Activated effector memory CD4-positive, alpha-beta T cell treated with anti-CD3 and anti-CD28 coated beads, Interleukin-2, amount 50 U/mL, for 16 hours (primary cell): ENCODE data around the gene FYN.
"Not testable (repeated sequence)": the region's sequence is repeated elsewhere in the genome, so short reads cannot be mapped to it uniquely, and the experiment has no call there.

Experiments
- DNase-seq: peaks from one replicate; pipeline ENCODE4 v3.0.0-alpha.2; 2020

Gene FYN

DNA sequence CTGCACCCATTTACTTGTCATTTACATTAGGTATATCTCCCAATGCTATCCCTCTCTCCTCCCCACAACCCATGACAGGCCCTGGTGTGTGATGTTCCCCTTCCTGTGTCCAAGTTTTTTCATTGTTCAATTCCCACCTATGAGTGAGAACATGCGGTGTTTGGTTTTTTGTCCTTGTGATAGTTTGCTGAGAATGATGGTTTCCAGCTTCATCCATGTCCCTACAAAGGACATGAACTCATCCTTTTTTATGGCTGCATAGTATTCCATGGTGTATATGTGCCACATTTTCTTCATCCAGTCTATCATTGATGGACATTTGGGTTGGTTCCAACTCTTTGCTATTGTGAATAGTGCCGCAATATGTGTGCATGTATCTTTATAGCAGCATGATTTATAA lies 87.1 kb downstream of the FYN start:
- not testable (repeated sequence) for DNase-seq

DNA sequence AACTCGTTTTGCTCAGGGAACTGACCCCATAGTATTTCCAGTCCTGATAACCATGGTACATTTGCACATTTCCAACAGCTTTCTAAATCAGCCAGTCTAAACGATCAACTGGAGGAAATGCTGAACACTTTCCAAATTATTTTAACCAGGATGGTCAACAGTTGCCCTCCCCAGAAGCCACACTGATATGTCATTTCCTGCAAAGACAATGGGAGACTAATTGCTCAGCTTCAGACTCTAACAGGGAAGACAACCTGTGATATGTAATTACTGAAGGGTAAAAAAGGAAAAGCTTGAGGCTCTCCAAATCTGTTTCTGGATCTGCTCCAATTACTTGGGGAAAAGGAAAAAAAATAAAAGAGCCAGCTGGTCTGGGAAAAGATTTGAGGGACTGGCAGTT lies 88.8 kb downstream of the FYN start:
- no peak for DNase-seq

DNA sequence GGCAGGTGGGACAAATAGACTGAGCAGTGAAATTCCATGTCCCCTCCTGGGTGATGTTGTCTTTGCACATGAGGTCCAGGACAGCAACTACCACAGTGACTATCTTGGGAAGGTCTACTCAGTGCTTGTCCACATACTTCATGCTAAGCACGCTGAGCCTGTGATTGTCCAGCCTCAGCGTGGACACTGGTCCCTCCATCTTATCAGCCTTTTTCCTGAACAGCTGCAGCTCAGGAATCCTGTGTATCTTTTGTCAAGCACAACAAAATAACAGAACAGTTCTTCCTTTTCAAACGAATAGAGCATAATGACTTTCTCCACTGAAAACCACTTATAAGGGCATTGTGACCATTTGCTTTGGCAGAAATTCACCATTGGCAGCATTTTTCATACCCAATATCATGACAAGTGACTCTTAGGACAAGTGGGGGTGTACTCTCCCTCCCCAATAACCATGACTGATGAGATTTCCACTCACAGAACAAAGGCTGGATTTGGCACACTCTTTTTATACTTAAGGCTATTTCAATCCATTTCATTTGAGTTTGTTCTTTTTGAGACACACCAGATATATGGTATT lies 90.3 kb downstream of the FYN start:
- no peak for DNase-seq

DNA sequence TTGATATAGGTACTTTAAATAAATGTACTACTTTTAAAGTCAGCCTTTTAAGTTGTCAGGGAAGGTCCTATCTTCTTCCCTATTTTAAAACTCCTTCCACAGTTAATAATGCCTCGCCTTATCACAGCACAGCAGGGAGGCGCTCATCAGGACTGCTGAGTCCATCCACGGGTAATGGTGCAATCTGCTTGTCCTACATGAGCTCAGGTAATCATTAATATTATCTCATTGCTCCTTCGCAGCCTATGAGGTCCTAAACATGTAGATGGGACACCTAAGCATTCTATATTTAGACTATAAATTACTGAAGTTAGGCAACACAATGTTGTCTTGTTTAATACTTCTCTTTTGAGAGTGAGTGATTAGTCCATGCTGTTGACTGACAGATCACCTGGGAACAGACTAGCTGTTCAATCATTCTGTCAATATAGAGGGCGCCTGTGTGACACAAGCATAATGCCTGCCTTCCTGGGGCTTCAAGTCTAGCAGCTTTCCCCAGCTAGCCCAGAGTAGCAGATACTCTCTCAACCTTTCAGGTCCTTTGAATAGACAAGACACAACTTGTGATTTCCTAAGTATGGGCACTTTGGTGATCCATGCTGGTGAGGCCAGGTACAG lies 91.0 kb downstream of the FYN start:
- DNase-seq: no peak

DNA sequence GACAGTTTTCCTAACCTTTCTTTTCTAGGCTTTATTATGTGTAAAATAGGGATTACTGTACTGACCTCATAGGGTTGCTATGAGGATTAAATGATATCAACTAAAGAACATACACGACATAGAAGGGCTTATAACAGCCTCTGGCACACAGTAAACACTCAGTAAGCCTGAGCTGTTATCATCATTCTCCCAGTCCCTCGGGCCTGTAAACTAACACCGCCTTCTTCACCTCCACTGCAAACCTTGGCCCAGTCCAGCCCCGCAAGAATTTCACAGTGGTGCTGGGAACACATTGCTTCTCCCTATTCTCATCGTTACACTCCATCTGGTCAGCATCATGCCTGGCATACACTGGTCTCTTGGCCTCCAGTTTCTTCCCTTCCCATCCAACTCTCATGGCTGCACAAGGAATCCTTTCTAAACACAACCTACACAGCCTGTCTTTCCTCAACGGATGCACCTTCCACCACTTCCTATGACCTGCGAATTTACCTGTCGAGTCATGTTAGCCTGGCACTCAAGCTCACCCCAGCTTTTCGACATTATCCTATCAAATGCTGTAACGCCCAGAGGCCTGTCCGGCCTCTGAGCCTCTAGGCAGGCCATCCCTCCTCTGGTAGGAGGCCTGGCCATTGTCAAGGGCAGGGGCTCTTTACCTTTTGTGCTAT lies 92.1 kb downstream of the FYN start:
- no peak for DNase-seq

DNA sequence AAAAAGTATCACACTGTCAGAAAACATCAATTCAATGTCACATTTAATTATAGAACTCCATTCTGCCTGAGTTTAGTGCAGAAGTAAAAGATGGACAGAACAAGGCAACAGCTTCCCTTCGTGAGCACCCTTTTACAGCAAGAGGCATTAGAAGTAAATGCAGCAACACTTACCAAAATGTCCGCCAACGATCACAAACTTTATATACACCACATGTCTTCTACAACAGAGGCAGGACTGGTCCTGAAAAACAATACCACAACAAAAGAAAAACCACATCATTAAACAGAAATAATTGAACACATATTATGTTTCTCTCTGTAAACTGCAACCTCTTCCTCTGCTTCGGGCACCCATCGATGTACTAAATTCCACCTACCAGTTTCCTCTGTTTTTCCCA lies 92.9 kb downstream of the FYN start:
- DNase-seq: no peak

DNA sequence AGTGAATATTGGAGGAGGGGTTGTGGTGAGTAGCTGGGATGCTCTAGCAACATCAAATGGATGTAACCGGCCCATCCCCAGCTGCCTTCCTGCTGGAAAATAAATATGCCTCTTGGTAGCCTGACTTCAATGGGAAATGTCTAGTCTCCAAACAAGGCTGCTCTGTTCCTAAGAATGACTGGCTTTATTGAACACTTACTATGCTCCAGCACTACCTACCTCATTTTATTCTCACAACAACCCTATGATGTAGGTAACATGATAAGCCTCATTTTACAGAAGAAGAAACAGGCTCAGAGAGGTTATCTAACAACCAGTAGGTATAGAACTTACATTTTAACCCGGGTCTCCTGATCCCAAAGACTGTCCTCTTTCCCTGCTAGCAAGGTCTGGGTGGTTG lies 93.6 kb downstream of the FYN start:
- DNase-seq: no peak

DNA sequence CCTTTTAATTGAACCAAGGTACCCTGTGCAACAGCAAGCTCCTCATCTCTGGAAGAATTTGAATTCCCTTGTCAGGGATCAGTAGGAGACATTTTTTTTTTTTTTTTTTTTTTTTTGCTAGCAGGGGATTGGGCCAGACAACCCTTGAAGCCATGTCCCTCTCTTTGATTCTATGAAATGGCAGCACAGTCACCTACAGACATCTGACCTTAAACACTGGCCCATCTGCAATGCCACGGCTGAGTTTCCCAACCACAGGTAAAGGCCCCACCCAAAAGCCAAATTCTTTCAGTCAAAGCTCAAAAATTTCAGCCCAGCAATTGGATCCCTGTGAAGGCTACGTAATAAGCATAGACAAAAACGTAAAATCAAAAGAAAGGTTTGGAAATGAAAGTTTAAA lies 94.2 kb downstream of the FYN start:
- DNase-seq: no peak

DNA sequence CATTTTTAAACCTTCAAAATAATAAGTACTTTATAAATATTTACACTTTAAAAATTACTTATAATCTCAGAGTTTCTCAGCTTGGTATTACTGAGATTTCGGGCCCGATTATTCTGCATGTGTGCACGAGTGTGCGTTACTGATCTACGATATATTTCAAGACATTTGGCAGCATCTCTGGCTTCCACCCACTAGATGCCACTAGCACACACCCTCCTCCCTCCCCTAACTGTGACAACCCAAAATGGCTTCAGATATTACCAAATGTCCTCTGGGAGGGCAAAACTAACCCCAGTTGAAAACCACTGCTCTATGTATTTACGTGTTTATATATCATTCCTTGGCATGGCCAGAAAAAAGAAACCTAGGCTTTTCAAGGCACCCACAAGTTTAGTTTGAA lies 95.9 kb downstream of the FYN start:
- no peak for DNase-seq

DNA sequence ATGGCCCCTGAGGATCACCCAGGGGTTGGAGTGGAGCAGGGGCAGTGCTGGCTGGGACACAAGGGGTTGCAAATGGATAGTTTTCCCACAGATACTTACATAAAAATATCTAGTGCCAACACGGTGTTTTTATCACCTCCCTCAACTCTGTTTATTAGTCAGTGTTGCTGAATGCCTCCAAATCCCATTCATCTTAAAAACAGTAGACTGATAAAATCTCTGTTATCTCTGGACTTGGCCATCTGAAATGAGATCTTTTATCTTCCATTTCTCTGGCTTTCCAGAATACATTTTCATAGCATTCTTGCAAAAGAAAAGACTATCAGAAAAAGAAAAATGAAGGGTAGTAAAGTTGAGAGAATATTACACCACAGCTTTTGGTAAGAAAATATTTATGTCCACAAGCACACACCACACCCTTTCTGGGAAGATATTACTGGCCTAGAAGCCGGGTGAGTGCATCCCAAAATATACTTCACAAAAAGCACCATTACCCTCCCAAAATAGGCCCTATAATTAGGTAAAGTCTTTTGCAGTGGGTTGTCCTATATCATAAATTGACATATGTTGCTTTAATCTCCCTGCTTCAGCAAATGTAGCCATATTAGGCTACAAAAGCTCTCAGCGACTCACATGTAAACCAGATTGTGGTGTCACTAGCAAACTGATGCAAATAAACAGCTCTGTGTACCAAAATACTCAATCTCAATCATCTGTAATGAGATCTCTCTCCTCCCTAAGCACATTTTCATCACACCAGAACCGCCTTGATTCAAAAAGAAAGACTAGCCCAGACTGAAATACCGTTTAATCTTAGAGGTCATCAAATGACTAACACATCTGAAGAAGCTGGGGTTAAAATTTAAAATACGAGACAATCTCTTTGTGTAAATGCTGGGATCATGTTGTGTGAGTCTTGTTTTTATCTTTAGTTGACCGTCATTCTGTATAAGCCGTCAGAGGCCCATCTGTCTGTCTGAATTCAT lies 96.7 kb downstream of the FYN start:
- no peak for DNase-seq

DNA sequence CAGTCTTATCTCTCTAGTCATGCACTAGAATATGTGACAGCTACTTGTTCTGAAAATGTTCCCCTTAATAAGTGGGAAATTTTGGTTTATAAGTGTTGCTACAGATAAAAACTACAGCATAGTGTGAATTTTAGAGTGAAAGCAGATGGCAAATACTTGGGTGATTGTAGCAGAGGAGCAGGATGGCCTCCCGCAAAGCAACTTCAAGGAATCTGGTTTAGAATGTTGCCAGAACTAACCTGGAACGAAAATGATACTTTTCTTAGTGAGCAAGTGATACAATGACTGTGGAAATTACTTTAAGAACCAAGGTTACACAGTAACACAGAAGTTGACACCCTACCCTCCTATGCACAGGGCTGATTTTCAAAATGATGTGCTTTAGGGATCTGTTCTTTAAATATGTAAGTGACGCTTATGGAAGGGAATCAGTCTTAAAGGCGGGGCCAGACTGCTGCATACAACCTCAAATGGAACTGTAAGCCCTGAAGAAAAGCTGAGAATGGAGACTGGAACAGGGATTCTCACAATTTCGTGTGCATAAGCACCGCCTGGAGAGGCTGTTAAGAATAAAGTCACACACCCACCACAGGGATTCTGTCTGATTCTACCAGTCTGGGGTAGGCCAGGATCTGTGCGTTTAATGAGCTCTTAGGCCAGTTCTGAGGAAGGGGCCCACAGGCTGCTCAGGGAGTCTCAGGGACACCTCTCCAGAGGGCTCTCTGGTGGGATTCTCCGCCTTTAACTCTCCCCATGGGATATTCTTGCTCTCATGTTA lies 97.9 kb downstream of the FYN start:
- no peak for DNase-seq

DNA sequence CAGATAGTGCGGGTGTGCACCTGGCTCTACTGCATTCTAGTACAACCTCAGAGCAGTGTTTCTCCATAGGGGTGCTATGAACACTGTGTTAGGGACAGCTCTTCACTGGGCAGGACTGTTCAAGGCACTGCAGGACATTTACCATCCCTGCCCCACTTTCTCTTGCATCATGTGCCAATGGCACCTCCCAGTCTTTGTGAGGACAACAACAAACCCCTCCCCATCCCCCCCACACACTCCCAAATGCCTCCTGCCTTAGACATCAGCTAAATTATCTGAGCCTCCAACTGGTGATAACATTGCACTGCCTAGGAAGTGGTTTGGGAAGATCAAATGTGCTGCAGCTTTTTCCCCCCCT lies 98.9 kb downstream of the FYN start:
- no peak for DNase-seq

DNA sequence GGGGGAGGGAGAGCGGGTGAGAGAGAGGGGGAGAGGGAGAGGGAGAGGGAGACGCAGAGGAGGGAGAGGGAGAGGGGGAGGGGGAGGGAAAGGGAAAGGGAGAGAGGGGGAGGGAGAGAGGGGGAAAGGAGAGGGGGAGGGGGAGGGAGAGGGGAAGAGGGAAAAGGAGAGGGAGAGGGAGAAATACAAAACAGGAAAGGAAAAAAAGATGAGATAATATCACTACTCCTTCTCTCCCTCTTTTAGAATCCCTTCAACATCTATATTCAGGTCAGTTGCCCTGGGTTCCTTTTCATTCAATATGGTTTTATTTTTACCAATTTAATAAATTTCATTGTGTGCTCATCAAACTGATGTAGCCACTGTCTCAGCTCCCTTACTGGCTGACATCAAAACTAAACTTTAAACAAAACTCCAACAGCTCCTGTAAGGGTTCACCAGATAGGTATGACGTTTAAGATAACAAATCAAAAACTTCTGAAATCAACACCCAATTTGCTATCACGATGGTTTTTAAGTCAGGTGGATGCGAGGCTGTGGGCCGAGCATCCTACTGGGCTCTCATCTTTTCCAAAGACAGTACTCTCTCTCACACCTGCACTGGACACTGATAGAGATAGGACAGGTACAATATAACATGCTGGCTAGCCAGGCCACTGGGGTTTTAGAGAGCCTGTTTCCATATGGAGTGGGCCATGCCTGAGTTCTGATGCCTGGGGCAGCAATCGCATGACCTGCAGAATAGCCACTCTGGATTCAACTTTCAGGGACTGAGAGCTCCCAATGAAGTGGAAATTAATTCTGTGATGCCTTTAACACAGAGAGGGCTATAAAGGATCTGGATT lies 99.5 kb downstream of the FYN start:
- DNase-seq: no peak

DNA sequence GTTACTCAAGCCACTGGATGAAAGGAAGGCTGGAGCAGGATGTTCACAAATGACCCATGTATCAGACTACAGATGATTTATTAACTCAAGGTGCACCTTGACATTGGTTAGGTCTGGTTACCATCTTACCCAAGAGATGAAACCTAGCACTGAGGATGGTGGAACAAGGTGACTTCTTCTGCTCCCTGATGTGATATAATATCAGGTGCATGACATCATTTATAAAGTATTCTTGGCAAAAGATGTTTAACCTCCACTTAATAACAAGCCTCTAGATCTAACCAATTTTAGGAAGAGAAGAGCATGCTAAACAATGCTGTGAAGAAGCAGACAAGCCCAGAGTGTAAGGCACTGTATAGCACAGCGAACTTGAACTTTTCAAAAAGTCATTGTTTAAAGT lies 100.9 kb downstream of the FYN start:
- DNase-seq: no peak

DNA sequence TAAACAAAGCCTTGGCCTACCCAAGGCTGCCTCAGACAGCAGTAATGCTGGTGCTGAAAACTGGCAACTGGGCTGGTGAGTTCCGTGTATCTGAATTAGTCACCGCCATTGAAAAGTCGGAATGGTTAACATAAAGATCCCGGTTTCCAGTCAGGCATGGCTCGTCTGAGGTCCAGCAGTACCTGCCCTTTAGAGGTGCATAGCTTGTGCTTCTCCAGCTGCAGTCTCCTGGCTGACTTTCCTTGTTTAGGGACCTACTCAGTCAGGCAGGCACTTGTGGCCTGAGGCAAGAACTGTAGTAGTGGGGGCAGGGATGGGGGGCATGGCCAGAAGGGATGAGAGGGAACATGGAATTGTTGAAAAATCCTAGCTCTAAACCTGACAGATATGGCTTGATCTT lies 101.6 kb downstream of the FYN start:
- DNase-seq: no peak

DNA sequence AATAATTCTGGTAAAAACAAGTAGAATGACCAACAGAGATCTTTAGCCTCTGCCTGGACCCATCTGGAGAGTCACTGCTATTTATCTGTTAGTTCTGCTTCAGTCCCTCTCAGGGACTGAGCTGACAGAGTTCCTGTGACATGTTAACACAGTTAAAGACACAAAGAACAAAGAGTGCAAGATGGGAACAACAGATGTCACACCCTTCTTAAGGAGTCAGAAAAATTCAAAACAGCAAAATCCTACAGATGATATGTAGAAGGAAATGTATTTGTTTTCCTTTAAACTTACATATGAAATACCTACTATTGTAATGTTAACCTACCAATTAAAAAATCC lies 102.2 kb downstream of the FYN start:
- no peak for DNase-seq

DNA sequence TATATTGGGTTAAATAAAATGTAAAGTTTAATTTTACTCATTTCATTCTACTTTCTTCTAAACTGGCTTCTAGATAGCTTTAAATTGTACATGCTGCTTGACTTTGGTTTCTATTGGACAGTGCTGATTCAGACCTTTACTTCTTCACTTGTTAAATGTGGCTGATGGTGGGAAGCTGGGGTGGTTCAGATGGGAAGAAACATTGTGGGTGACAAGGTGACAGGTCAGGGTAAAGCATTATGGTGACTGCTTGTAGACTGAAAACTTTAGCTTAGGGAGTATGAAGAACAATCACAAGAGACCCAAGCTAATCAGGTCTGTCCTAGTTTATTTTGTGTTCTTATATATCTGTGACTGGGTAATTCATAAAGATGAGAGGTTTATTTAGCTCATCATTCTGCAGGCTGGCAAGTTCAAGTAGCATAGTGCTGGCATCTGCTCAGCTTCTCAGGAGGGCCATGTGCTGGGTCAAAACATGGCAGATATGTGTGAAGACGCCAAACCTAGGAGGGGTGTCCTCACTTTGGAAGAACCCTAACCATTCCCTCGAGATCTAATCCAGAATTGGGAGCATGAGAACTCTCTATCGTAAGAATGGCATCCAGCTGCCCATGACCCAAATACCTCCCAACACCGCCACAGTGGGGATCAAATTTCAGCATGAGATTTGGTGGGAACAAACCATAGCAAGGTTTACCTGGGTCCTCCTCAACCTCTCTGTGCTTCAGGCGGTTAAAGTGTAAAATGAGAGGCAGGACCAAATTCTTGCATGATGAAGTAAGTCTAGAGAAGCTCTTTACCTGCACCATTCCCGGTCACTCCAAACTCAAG lies 102.8 kb downstream of the FYN start:
- DNase-seq: no peak

DNA sequence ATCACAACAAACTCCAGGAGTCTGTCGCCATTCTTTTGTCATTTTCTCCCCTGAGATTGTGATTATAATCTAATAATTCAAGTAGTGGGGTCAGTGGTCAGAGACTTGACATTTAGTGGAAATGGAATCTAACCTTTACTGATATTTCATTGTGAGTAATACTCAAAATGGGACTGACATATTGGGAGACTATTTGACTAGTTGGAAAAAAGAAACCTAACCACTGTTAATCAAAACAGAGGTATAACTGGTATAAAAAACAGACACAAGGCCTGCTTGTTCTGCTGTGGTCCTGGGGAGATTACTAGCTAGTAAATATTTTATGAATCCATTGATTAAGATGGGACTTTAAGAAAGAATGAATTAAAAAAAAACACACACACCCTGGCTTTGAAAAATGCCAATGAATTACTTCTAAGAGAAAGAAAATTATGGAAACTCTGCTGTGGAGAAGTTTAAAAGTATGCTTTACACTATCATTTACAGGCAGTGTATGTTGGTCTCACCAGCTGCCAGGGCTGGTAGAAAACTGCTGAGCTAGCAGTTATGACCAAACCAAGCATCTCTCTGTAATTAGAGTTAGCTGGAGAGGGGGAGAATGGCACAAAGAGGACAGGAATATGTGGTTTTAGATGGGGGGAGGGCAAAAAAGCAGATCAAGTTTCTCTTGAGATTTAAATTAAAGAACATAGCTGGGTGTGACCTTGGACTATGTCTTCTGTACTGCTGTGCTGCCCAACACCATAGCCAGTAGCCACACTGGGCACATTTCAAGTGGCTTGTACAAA lies 103.7 kb downstream of the FYN start:
- DNase-seq: no peak

DNA sequence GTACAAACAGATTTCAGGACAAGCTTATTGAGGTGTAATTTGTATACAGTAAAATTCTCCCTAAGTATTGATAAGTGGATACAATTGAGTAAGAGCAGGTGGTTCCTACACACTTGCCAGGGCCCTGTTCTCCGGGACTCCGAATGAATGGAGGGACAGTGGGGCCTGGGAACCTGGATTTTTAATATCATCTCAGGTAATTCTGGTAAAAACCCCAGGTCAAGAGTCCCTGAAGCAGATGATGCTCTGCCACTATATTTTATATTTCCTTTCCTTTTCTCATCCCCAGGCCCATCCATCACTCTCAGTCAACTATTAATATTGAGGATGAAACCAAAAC lies 104.9 kb downstream of the FYN start:
- DNase-seq: no peak

DNA sequence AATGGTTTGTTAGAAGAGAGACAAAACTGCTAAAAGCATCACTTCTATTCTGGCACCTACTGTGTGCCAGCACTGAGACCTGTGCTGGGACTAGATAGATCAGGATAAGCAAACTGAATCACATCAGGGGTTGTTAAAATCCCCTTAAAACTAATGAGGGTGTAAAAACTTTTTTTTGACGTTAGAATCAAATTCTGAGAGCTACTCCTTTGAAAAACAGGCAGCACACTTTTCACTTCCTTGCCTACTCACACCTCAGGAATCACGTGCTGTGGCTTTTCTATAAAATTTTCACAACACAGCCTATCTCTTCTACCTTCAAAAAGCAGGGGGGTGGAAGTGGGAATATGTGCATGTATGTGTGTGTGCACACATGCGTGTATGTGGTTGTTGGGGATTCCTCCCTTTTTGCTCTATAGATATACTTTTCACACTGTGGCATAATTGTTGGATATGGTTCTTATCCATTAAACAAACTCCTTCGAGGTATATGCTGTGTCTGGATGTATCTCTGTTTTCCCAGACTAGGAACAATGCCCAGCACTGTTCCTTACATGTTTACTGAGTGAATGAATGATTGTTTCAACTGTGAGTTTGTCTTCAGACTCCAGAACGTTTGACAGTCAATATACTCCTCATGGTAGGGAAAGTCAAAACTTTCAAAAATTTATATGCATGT lies 105.4 kb downstream of the FYN start:
- no peak for DNase-seq
